WTC11 (cell line): Measurements from ENCODE around the gene WWOX.

Experiments
- CREB1 ChIP-seq: sonication (generic); formaldehyde crosslinking; IDR thresholded peaks from 2 replicates; pipeline ENCODE4 v1.8.0; 2023; ENCODE audit warnings: mild to moderate bottlenecking, missing genetic modification reagents
- FOXK1 ChIP-seq: sonication (generic); formaldehyde crosslinking; IDR thresholded peaks from 2 replicates; pipeline ENCODE4 v1.8.0; 2022; ENCODE audit warnings: mild to moderate bottlenecking, moderate library complexity, missing genetic modification reagents
- GRHL2 ChIP-seq: fragments of 250-450 bp; sonication (Bioruptor Pico); IDR thresholded peaks from 2 replicates; pipeline ENCODE4 v1.8.0; 2022; ENCODE audit warnings: mild to moderate bottlenecking, moderate library complexity; ENCODE audit not compliant: insufficient replicate concordance, severe bottlenecking
- IRF2 ChIP-seq: sonication (generic); formaldehyde crosslinking; IDR thresholded peaks from 2 replicates; pipeline ENCODE4 v1.8.0; 2022; ENCODE audit warnings: low read depth, missing genetic modification reagents, borderline replicate concordance
- KAT7 ChIP-seq: sonication (generic); formaldehyde crosslinking; IDR thresholded peaks from 2 replicates; pipeline ENCODE4 v1.8.1; 2023; ENCODE audit warnings: missing genetic modification reagents, mild to moderate bottlenecking, borderline replicate concordance
- MXD4 ChIP-seq: fragments of 250-450 bp; sonication (Bioruptor Pico); IDR thresholded peaks from 2 replicates; pipeline ENCODE4 v1.8.0; 2021; ENCODE audit warnings: mild to moderate bottlenecking, moderate library complexity, borderline replicate concordance
- NFE2L1 ChIP-seq: sonication (generic); formaldehyde crosslinking; IDR thresholded peaks from 2 replicates; pipeline ENCODE4 v1.8.1; 2023; ENCODE audit warnings: missing genetic modification reagents
- NR2C2 ChIP-seq: sonication (generic); formaldehyde crosslinking; IDR thresholded peaks from 2 replicates; pipeline ENCODE4 v1.8.0; 2022; ENCODE audit warnings: mild to moderate bottlenecking, missing genetic modification reagents
- ZNF263 ChIP-seq: sonication (generic); formaldehyde crosslinking; IDR thresholded peaks from 2 replicates; pipeline ENCODE4 v1.8.1; 2022; ENCODE audit warnings: low read depth, mild to moderate bottlenecking, moderate library complexity, missing genetic modification reagents
- TF ChIP-seq, protein P1 (sequence below): fragments of 200-600 bp; IDR thresholded peaks from 2 replicates; pipeline ENCODE4 v1.8.0; 2022; ENCODE audit warnings: antibody characterized with exemption
- TF ChIP-seq, protein P2 (sequence below): sonication (generic); formaldehyde crosslinking; IDR thresholded peaks from 2 replicates; pipeline ENCODE4 v1.8.1; 2023; ENCODE audit warnings: mild to moderate bottlenecking, missing genetic modification reagents, moderate library complexity
- TF ChIP-seq, protein P3 (sequence below): sonication (generic); formaldehyde crosslinking; IDR thresholded peaks from 2 replicates; pipeline ENCODE4 v1.8.1; 2022; ENCODE audit warnings: low read depth, mild to moderate bottlenecking, moderate library complexity, missing genetic modification reagents, borderline replicate concordance
- TF ChIP-seq, protein P4 (sequence below): sonication (generic); formaldehyde crosslinking; IDR thresholded peaks from 2 replicates; pipeline ENCODE4 v1.8.1; 2023; ENCODE audit warnings: mild to moderate bottlenecking, missing genetic modification reagents, borderline replicate concordance
- TF ChIP-seq, protein P5 (sequence below): fragments of 250-450 bp; sonication (Bioruptor Pico); IDR thresholded peaks from 2 replicates; pipeline ENCODE4 v1.8.0; 2021; ENCODE audit warnings: mild to moderate bottlenecking

DNA sequence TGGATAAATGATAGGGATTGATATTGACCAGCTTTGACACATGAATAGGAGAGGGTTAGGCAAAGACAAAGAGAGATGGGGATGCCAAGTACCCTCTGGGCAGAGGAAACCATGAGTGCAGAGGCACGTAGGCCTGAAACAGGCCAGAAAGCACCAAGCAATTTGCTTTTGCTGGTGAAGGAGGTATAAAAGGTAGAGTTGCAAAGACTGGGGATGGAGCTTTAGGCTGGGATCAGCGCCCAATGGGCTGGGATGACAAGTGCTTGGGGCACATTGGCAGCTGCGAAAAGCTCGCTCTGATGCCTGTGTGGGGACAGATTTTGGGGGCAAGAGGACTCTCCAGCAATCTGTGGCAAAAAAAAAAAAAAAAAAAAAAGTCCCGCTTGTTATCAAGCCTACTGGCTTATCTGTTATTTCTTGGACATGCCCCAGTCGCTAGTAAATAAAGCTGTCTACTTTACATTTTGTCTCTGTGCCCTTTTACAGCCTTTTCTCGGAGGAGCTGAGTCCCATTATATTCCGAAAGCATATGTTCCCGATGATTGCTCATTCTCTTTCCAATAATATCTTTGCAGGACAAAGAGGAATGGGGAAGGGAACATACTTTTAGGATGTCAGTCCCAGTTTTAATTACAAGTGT is 922.7 kb downstream of the WWOX start:
- TF ChIP-seq, protein P1, sequence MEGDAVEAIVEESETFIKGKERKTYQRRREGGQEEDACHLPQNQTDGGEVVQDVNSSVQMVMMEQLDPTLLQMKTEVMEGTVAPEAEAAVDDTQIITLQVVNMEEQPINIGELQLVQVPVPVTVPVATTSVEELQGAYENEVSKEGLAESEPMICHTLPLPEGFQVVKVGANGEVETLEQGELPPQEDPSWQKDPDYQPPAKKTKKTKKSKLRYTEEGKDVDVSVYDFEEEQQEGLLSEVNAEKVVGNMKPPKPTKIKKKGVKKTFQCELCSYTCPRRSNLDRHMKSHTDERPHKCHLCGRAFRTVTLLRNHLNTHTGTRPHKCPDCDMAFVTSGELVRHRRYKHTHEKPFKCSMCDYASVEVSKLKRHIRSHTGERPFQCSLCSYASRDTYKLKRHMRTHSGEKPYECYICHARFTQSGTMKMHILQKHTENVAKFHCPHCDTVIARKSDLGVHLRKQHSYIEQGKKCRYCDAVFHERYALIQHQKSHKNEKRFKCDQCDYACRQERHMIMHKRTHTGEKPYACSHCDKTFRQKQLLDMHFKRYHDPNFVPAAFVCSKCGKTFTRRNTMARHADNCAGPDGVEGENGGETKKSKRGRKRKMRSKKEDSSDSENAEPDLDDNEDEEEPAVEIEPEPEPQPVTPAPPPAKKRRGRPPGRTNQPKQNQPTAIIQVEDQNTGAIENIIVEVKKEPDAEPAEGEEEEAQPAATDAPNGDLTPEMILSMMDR, result no peak
- TF ChIP-seq CREB1 (no peak), NR2C2 (CRISPR knock-in tag) (no peak), MXD4 (CRISPR knock-in tag) (no peak), NFE2L1 (CRISPR knock-in tag) (no peak), GRHL2 (CRISPR knock-in tag) (no peak), KAT7 (CRISPR knock-in tag) (no peak), ZNF263 (CRISPR knock-in tag) (no peak), IRF2 (no peak), FOXK1 (CRISPR knock-in tag) (no peak)
- TF ChIP-seq, protein P2, sequence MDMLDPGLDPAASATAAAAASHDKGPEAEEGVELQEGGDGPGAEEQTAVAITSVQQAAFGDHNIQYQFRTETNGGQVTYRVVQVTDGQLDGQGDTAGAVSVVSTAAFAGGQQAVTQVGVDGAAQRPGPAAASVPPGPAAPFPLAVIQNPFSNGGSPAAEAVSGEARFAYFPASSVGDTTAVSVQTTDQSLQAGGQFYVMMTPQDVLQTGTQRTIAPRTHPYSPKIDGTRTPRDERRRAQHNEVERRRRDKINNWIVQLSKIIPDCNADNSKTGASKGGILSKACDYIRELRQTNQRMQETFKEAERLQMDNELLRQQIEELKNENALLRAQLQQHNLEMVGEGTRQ (CRISPR knock-in tag), result no peak
- TF ChIP-seq, protein P3, sequence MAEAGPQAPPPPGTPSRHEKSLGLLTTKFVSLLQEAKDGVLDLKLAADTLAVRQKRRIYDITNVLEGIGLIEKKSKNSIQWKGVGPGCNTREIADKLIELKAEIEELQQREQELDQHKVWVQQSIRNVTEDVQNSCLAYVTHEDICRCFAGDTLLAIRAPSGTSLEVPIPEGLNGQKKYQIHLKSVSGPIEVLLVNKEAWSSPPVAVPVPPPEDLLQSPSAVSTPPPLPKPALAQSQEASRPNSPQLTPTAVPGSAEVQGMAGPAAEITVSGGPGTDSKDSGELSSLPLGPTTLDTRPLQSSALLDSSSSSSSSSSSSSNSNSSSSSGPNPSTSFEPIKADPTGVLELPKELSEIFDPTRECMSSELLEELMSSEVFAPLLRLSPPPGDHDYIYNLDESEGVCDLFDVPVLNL (CRISPR knock-in tag), result no peak
- TF ChIP-seq, protein P4, sequence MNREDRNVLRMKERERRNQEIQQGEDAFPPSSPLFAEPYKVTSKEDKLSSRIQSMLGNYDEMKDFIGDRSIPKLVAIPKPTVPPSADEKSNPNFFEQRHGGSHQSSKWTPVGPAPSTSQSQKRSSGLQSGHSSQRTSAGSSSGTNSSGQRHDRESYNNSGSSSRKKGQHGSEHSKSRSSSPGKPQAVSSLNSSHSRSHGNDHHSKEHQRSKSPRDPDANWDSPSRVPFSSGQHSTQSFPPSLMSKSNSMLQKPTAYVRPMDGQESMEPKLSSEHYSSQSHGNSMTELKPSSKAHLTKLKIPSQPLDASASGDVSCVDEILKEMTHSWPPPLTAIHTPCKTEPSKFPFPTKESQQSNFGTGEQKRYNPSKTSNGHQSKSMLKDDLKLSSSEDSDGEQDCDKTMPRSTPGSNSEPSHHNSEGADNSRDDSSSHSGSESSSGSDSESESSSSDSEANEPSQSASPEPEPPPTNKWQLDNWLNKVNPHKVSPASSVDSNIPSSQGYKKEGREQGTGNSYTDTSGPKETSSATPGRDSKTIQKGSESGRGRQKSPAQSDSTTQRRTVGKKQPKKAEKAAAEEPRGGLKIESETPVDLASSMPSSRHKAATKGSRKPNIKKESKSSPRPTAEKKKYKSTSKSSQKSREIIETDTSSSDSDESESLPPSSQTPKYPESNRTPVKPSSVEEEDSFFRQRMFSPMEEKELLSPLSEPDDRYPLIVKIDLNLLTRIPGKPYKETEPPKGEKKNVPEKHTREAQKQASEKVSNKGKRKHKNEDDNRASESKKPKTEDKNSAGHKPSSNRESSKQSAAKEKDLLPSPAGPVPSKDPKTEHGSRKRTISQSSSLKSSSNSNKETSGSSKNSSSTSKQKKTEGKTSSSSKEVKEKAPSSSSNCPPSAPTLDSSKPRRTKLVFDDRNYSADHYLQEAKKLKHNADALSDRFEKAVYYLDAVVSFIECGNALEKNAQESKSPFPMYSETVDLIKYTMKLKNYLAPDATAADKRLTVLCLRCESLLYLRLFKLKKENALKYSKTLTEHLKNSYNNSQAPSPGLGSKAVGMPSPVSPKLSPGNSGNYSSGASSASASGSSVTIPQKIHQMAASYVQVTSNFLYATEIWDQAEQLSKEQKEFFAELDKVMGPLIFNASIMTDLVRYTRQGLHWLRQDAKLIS (CRISPR knock-in tag), result no peak
- TF ChIP-seq, protein P5, sequence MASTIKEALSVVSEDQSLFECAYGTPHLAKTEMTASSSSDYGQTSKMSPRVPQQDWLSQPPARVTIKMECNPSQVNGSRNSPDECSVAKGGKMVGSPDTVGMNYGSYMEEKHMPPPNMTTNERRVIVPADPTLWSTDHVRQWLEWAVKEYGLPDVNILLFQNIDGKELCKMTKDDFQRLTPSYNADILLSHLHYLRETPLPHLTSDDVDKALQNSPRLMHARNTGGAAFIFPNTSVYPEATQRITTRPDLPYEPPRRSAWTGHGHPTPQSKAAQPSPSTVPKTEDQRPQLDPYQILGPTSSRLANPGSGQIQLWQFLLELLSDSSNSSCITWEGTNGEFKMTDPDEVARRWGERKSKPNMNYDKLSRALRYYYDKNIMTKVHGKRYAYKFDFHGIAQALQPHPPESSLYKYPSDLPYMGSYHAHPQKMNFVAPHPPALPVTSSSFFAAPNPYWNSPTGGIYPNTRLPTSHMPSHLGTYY (CRISPR knock-in tag), result no peak
